EL (cell line): ENCODE results near the gene KIF9.
"Not testable (repeated sequence)": the region's sequence is repeated elsewhere in the genome, so short reads cannot be mapped to it uniquely, and the experiment has no call there.

ENCODE experiments used
- DNase-seq: peaks from one replicate; pipeline ENCODE4 v3.0.0-alpha.2; 2016

The KIF9 gene

GRCh38 chr3:47180011-47180410 lies 102.6 kb downstream of the KIF9 start:
- DNase-seq = not testable (repeated sequence)
